AG04450 (cell line): Measurements from ENCODE around the gene ZFYVE19. TPM values are rescaled to one million over a fixed set of nuclear protein-coding genes. Genes with fewer than 3 reads are reported as not detected.

Experiments
- CTCF ChIA-PET: fragments of 300-600, 350-600 bp; formaldehyde crosslinking; extraction: SDS; loops from one replicate; lab custom pipeline; 2022; ENCODE audit warnings: antibody characterized with exemption, inconsistent platforms; lab: Charles Lee
- POLR2A ChIA-PET: fragments of 350-600 bp; formaldehyde crosslinking; extraction: SDS; loops from one replicate; lab custom pipeline; 2021; ENCODE audit warnings: antibody characterized with exemption, inconsistent platforms; lab: Yijun Ruan, JAX
- DNase-seq: peaks from one replicate; pipeline ENCODE4 v3.0.0-alpha.2; 2011; ENCODE audit warnings: low read depth, low spot score
- H3K27ac ChIP-seq: one replicate; pipeline ENCODE4 v1.5.1; 2012; ENCODE audit warnings: low read depth, low read length, control low read depth
- H3K27me3 ChIP-seq: one replicate; pipeline ENCODE4 v1.6.0; 2012; ENCODE audit warnings: low read length; ENCODE audit not compliant: control insufficient read depth, insufficient read depth
- H3K4me3 ChIP-seq: 2 replicates; pipeline ENCODE4 v1.5.1; 2011; ENCODE audit warnings: mild to moderate bottlenecking, low read depth, low read length, control low read depth
- H3K9me3 ChIP-seq: 2 replicates; pipeline ENCODE4 v1.5.1; 2012; ENCODE audit warnings: low read length; ENCODE audit not compliant: control insufficient read depth, insufficient read depth
- CTCF ChIP-seq: IDR thresholded peaks from 2 replicates; pipeline ENCODE4 v1.5.1; 2011; ENCODE audit warnings: low read depth, low read length, control low read depth, inconsistent platforms
- polyA plus RNA-seq: library from polyadenylated mRNA; depleted of rRNA; stranded (reverse); fragments of >200 nt; gene quantifications from 2 replicates; pipeline ENCODE4 v1.2.3, GENCODE V29; 2011

ZFYVE19 gene
- polyA plus RNA-seq, 1 experiment = 15.6 TPM

- ChIA-PET POLR2A (no interaction called here), CTCF (no interaction called here)
- H3K9me3 ChIP-seq = no peaks in the 10 kb centered on the region
- peak; percentile 52 for DNase-seq
- H3K27ac ChIP-seq = no peak overlapping the region
- no peak for TF ChIP-seq CTCF
- peaks cover 9% of the 10 kb centered on the region for H3K27me3 ChIP-seq
- H3K4me3 ChIP-seq = no peak overlapping the region
Observed at GRCh38 chr15:40825661-40826422, 19.0 kb downstream of the ZFYVE19 start.

GRCh38 chr15:40826423-40827075, 19.7 kb downstream of the ZFYVE19 start:
- POLR2A ChIA-PET = no interaction called here
- CTCF ChIA-PET = no interaction called here

GRCh38 chr15:40828447-40829036, 21.7 kb downstream of the ZFYVE19 start, which contains the start of gene PPP1R14D:
PPP1R14D (minus strand) TSS chr15:40828708; CDS start chr15:40828641, 67 bp downstream.
- peaks cover 9% of the 10 kb centered on the region for H3K27me3 ChIP-seq
- H3K4me3 ChIP-seq = no peak within 1 kb of the TSS
- no peak for TF ChIP-seq CTCF
- H3K27ac ChIP-seq = no peak within 1 kb of the TSS
- CTCF ChIA-PET = interaction anchor here (1.8 kb wide), 1 partner anchor 29 kb away, joined by 6 read pairs; no protein-coding TSS in a partner anchor
- POLR2A ChIA-PET = no interaction called here
- no peaks in the 10 kb centered on the region for H3K9me3 ChIP-seq
- DNase-seq = no peak

More at GRCh38 chr15:40826423-40827075, 19.7 kb downstream of the ZFYVE19 start:
- no peak for DNase-seq
- H3K9me3 ChIP-seq = no peaks in the 10 kb centered on the region
- H3K27me3 ChIP-seq = peaks cover 9% of the 10 kb centered on the region
- no peak overlapping the region for H3K27ac ChIP-seq
- no peak overlapping the region for H3K4me3 ChIP-seq
- TF ChIP-seq CTCF = no peak

- H3K27ac ChIP-seq = no peak overlapping the region
- H3K4me3 ChIP-seq = no peak overlapping the region
- POLR2A ChIA-PET = interaction anchor here (0.7 kb wide), 1 partner anchor 1124 kb away, joined by 5 read pairs; no protein-coding TSS in a partner anchor
- CTCF ChIA-PET = interaction anchor here (1.8 kb wide), 1 partner anchor 29 kb away, joined by 6 read pairs; no protein-coding TSS in a partner anchor
- H3K27me3 ChIP-seq = peaks cover 9% of the 10 kb centered on the region
- no peak for TF ChIP-seq CTCF
- no peaks in the 10 kb centered on the region for H3K9me3 ChIP-seq
- no peak for DNase-seq
Observed at GRCh38 chr15:40829115-40829514, 22.2 kb downstream of the ZFYVE19 start.
